Measurements from ENCODE around the gene CFAP92. TPM values are rescaled to one million over a fixed set of nuclear protein-coding genes. Genes with fewer than 3 reads are reported as not detected.

The CFAP92 gene
- total and polyA plus RNA-seq, 4 donors = 1.2 to 4.9 (median 2.7) TPM

DNA sequence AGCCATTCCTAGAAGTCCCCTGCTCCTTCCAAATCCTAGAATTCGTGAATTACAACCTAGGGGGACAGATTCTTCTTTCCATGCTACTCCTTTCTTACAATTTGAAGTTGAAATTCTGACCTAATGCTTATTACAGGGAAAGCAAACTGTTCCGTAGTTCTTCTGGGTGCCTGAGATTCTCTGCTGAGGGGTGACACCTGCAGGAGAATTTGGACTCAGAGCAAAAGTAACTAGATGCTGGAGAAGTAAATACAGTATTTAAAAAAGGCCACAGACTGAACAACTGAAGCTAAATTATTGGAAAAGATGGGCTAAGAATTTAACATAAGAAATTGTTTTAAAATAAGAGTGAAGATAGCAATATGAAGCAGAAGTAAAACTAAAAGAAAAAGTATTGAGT lies 76.6 kb downstream of the CFAP92 start:
- Histone ChIP-seq H3K36me3 (ENCODE audit: control insufficient read depth in 4 of 4, insufficient read depth in 4 of 4, low read length in 4 of 4) (peaks cover 11 to 47% (median 26%) of the 10 kb centered on the region in 4 donors), H3K27me3 (ENCODE audit: control insufficient read depth in 3 of 3, insufficient read depth in 3 of 3, low read length in 2 of 3) (no peaks in the 10 kb centered on the region), H3K4me3 (no peak overlapping the region), H3K9me3 (ENCODE audit: control insufficient read depth in 4 of 4, insufficient read depth in 3 of 4, low read length in 3 of 4) (peaks cover 0 to 4% (median 0%) of the 10 kb centered on the region in 4 donors), H3K9ac (ENCODE audit: insufficient read depth in 1 of 2, low read length in 2 of 2) (no peak overlapping the region), H3K27ac (ENCODE audit: low read depth in 1 of 2, low read length in 1 of 2) (no peak overlapping the region), H3K4me1 (ENCODE audit: control insufficient read depth in 5 of 5, insufficient read depth in 5 of 5, low read length in 5 of 5) (no peaks in the 10 kb centered on the region)
- DNase-seq (peak in 1 of 3 donors; percentile 7), ATAC-seq (ENCODE audit: insufficient read depth, low FRiP score) (no peak)
- TF ChIP-seq CTCF (IDR thresholded peaks at IDR 0.05; ENCODE audit: control extremely low read depth, extremely low read depth) = no peak
- WGBS, 2 donors = 65 to 72% methylated on average over 2 of the region's 2 CpGs

GRCh38 chr3:128914966-128915645 lies 78.8 kb downstream of the CFAP92 start:
- TF ChIP-seq CTCF (IDR thresholded peaks at IDR 0.05; ENCODE audit: control extremely low read depth, extremely low read depth) = no peak
- H3K9ac ChIP-seq (ENCODE audit: insufficient read depth in 1 of 2, low read length in 2 of 2) = no peak overlapping the region
- DNase-seq (no peak), ATAC-seq (ENCODE audit: insufficient read depth, low FRiP score) (no peak)
- H3K27ac ChIP-seq (ENCODE audit: low read depth in 1 of 2, low read length in 1 of 2) = no peak overlapping the region
- 94 to 96% methylated on average over 10 of the region's 10 CpGs for WGBS, 2 donors
- H3K4me3 ChIP-seq = no peak overlapping the region
- H3K27me3 ChIP-seq (ENCODE audit: control insufficient read depth in 3 of 3, insufficient read depth in 3 of 3, low read length in 2 of 3) = no peaks in the 10 kb centered on the region
- no peaks in the 10 kb centered on the region for H3K4me1 ChIP-seq (ENCODE audit: control insufficient read depth in 5 of 5, insufficient read depth in 5 of 5, low read length in 5 of 5)
- no peaks in the 10 kb centered on the region for H3K9me3 ChIP-seq (ENCODE audit: control insufficient read depth in 4 of 4, insufficient read depth in 3 of 4, low read length in 3 of 4)
- peaks cover 14 to 59% (median 37%) of the 10 kb centered on the region in 4 donors for H3K36me3 ChIP-seq (ENCODE audit: control insufficient read depth in 4 of 4, insufficient read depth in 4 of 4, low read length in 4 of 4)

DNA sequence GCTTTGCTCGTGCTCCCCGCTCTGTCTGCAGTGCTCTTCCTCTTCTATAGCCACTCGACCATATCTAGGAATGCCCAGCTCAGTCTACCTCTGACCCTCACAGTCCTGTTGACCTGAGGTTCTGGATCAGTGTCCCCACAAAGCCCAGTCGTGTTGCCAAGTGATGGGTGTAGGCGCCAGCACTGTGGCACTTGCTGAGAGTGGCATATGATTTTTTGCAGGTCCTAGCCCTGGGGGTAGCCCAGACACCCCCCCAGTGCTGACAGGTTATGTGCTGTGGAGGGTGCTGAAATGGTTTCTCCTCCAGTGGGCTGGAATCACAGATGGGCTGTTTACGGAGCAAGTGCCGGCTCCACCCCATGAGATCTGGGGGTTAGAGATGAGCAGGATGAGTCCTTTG lies 82.0 kb downstream of the CFAP92 start:
- no peaks in the 10 kb centered on the region for H3K9me3 ChIP-seq (ENCODE audit: control insufficient read depth in 4 of 4, insufficient read depth in 3 of 4, low read length in 3 of 4)
- DNase-seq = no peak
- H3K4me1 ChIP-seq (ENCODE audit: control insufficient read depth in 5 of 5, insufficient read depth in 5 of 5, low read length in 5 of 5) = no peaks in the 10 kb centered on the region
- no peak overlapping the region for H3K27ac ChIP-seq (ENCODE audit: low read depth in 1 of 2, low read length in 1 of 2)
- H3K27me3 ChIP-seq (ENCODE audit: control insufficient read depth in 3 of 3, insufficient read depth in 3 of 3, low read length in 2 of 3) = no peaks in the 10 kb centered on the region
- TF ChIP-seq CTCF (IDR thresholded peaks at IDR 0.05; ENCODE audit: control extremely low read depth, extremely low read depth) = no peak
- ATAC-seq (ENCODE audit: insufficient read depth, low FRiP score) = no peak
- 95 to 98% methylated on average over 7 of the region's 7 CpGs for WGBS, 2 donors
- no peak overlapping the region for H3K4me3 ChIP-seq
- H3K36me3 ChIP-seq (ENCODE audit: control insufficient read depth in 4 of 4, insufficient read depth in 4 of 4, low read length in 4 of 4) = peaks cover 20 to 69% (median 46%) of the 10 kb centered on the region in 4 donors
- H3K9ac ChIP-seq (ENCODE audit: insufficient read depth in 1 of 2, low read length in 2 of 2) = no peak overlapping the region

DNA sequence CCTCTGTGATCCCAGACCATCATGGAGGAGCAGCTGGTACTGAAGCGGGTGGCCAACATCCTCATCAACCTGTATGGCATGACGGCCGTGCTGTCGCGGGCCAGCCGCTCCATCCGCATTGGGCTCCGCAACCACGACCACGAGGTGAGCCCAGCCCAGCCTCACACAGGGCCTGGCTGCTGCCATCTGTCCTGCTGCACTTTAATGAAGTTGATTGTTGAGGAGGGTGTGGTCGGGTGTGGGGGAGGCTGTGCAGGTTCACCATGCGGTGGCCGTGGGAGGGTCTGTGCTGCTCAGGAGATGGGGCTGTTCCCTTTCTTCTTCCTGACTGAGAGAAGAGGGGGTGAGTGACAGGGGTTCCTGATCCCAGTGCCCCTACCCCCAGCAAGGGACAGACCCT lies 83.9 kb downstream of the CFAP92 start:
- Histone ChIP-seq H3K9me3 (ENCODE audit: control insufficient read depth in 4 of 4, insufficient read depth in 3 of 4, low read length in 3 of 4) (no peaks in the 10 kb centered on the region), H3K27me3 (ENCODE audit: control insufficient read depth in 3 of 3, insufficient read depth in 3 of 3, low read length in 2 of 3) (no peaks in the 10 kb centered on the region), H3K36me3 (ENCODE audit: control insufficient read depth in 4 of 4, insufficient read depth in 4 of 4, low read length in 4 of 4) (peaks cover 25 to 82% (median 43%) of the 10 kb centered on the region in 4 donors), H3K27ac (ENCODE audit: low read depth in 1 of 2, low read length in 1 of 2) (no peak overlapping the region), H3K4me1 (ENCODE audit: control insufficient read depth in 5 of 5, insufficient read depth in 5 of 5, low read length in 5 of 5) (no peaks in the 10 kb centered on the region), H3K4me3 (no peak overlapping the region), H3K9ac (ENCODE audit: insufficient read depth in 1 of 2, low read length in 2 of 2) (no peak overlapping the region)
- DNase-seq (no peak), ATAC-seq (ENCODE audit: insufficient read depth, low FRiP score) (no peak)
- WGBS, 2 donors = 92 to 93% methylated on average over 13 of the region's 13 CpGs
- no peak for TF ChIP-seq CTCF (IDR thresholded peaks at IDR 0.05; ENCODE audit: control extremely low read depth, extremely low read depth)

Data from lung (tissue), 12 donors.